HepG2 (cell line): ENCODE data around the gene SERPINB6. TPM values are rescaled to one million over a fixed set of nuclear protein-coding genes. Genes with fewer than 3 reads are reported as not detected.

Experiments
- BORCS8-MEF2B ChIP-seq: sonication (generic); formaldehyde crosslinking; IDR thresholded peaks from 2 replicates; pipeline ENCODE4 v1.8.0; 2022; ENCODE audit warnings: mild to moderate bottlenecking, missing genetic modification reagents
- CC2D1A ChIP-seq: sonication (generic); formaldehyde crosslinking; IDR thresholded peaks from 2 replicates; pipeline ENCODE4 v1.8.1; 2023; ENCODE audit warnings: mild to moderate bottlenecking, missing genetic modification reagents
- FOXJ3 ChIP-seq: sonication (generic); formaldehyde crosslinking; IDR thresholded peaks from 2 replicates; pipeline ENCODE4 v1.4.0; 2020; ENCODE audit warnings: missing genetic modification reagents, mild to moderate bottlenecking, borderline replicate concordance
- FOXO1 ChIP-seq: sonication (generic); formaldehyde crosslinking; IDR thresholded peaks from 2 replicates; pipeline ENCODE4 v1.4.0; 2020; ENCODE audit warnings: missing genetic modification reagents
- HNF4A ChIP-seq: sonication (generic); formaldehyde crosslinking; IDR thresholded peaks from 2 replicates; pipeline ENCODE4 v1.4.0; 2020; ENCODE audit warnings: missing genetic modification reagents
- KDM5B ChIP-seq: sonication (generic); formaldehyde crosslinking; IDR thresholded peaks from 2 replicates; pipeline ENCODE4 v1.4.0; 2020; ENCODE audit warnings: missing genetic modification reagents, mild to moderate bottlenecking, borderline replicate concordance
- KLF12 ChIP-seq: sonication (generic); formaldehyde crosslinking; IDR thresholded peaks from 2 replicates; pipeline ENCODE4 v1.4.0; 2020; ENCODE audit warnings: missing genetic modification reagents, borderline replicate concordance
- RFX3 ChIP-seq: IDR thresholded peaks from 2 replicates; pipeline ENCODE4 v1.6.1; 2016; ENCODE audit warnings: missing biosample characterization, missing genetic modification reagents
- TMF1 ChIP-seq: sonication (generic); formaldehyde crosslinking; IDR thresholded peaks from 2 replicates; pipeline ENCODE4 v1.8.1; 2022; ENCODE audit warnings: low read depth, missing genetic modification reagents
- ZNF121 ChIP-seq: sonication (generic); formaldehyde crosslinking; IDR thresholded peaks from 2 replicates; pipeline ENCODE4 v1.5.0; 2020; ENCODE audit warnings: mild to moderate bottlenecking, missing genetic modification reagents
- ZNF501 ChIP-seq: sonication (generic); formaldehyde crosslinking; IDR thresholded peaks from 2 replicates; pipeline ENCODE4 v1.5.1; 2020; ENCODE audit warnings: mild to moderate bottlenecking, moderate library complexity, missing genetic modification reagents
- polyA plus RNA-seq, 8 experiments: library from polyadenylated mRNA; depleted of rRNA in 3 of 8; stranded (reverse) in 7 of 8; unstranded in 1 of 8; fragments of >200 nt; fragmentation: Illumina TruSeq in 4 of 8; extraction: Trizol in 4 of 8; gene quantifications; 2 replicates each; pipeline versions ENCODE4 v1.2.1 to v1.2.3, GENCODE V29; 2011 to 2016; ENCODE audit warnings: low read depth in 4 of 8, missing spikeins in 1 of 8, mixed read lengths in 1 of 8; ENCODE audit not compliant: insufficient read depth in 1 of 8
- total RNA-seq, 5 experiments: library from RNA; depleted of rRNA; stranded (reverse); fragments of >200 nt; fragmentation: Illumina TruSeq; extraction: Trizol; gene quantifications; 2 replicates each; pipeline ENCODE4 v1.2.3, GENCODE V29; 2016; ENCODE audit warnings: low read depth in 1 of 5
- TF ChIP-seq, protein P1 (sequence below): sonication (generic); formaldehyde crosslinking; IDR thresholded peaks from 2 replicates; pipeline ENCODE4 v1.4.0; 2020; ENCODE audit warnings: missing genetic modification reagents, borderline replicate concordance
- TF ChIP-seq, protein P2 (sequence below): sonication (generic); formaldehyde crosslinking; IDR thresholded peaks from 2 replicates; pipeline ENCODE4 v1.4.0; 2020; ENCODE audit warnings: missing genetic modification reagents, borderline replicate concordance
- TF ChIP-seq, protein P3 (sequence below): fragments of 450-650 bp; IDR thresholded peaks from 2 replicates; pipeline ENCODE4 v1.6.1; 2016
- TF ChIP-seq, protein P4 (sequence below): sonication (generic); formaldehyde crosslinking; IDR thresholded peaks from 2 replicates; pipeline ENCODE4 v1.4.0; 2020; ENCODE audit warnings: mild to moderate bottlenecking, missing genetic modification reagents

Gene SERPINB6
- total and polyA plus RNA-seq, 2 of the 13 experiments (the other 11 are each of a cell fraction or from before 2014, with no cell fraction given), result 38.2 to 61.3 TPM

DNA sequence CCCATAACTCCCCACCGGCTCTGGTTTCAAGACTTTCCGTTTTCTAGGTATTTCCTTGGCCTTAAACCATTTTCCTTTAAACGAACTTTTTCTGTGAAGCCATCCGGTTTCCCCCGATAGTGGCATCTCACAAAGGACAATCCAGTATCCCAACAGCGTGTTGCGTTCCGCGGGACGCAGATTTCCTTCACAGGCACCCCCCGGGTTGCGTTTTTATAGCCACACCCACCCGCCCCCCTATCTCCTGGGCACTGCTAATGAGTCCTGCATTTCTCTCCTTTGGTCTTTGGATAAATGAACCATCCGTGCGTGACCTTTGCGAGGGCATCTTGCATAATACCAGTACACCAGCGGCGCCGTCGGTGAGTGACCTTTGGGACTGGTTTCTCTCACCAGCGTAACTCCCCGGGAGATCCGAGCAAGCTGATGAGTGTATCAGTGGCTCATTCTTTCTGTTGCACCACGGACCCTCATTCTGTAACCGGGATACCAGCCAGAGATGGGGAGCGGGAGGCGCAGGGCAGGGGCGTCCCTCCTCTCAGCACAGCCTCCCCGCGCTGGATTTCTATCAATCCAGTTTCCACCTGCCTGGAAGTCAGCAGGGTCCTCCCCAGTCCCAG is 27.7 kb upstream of the SERPINB6 start (continued):
- TF ChIP-seq, protein P1, sequence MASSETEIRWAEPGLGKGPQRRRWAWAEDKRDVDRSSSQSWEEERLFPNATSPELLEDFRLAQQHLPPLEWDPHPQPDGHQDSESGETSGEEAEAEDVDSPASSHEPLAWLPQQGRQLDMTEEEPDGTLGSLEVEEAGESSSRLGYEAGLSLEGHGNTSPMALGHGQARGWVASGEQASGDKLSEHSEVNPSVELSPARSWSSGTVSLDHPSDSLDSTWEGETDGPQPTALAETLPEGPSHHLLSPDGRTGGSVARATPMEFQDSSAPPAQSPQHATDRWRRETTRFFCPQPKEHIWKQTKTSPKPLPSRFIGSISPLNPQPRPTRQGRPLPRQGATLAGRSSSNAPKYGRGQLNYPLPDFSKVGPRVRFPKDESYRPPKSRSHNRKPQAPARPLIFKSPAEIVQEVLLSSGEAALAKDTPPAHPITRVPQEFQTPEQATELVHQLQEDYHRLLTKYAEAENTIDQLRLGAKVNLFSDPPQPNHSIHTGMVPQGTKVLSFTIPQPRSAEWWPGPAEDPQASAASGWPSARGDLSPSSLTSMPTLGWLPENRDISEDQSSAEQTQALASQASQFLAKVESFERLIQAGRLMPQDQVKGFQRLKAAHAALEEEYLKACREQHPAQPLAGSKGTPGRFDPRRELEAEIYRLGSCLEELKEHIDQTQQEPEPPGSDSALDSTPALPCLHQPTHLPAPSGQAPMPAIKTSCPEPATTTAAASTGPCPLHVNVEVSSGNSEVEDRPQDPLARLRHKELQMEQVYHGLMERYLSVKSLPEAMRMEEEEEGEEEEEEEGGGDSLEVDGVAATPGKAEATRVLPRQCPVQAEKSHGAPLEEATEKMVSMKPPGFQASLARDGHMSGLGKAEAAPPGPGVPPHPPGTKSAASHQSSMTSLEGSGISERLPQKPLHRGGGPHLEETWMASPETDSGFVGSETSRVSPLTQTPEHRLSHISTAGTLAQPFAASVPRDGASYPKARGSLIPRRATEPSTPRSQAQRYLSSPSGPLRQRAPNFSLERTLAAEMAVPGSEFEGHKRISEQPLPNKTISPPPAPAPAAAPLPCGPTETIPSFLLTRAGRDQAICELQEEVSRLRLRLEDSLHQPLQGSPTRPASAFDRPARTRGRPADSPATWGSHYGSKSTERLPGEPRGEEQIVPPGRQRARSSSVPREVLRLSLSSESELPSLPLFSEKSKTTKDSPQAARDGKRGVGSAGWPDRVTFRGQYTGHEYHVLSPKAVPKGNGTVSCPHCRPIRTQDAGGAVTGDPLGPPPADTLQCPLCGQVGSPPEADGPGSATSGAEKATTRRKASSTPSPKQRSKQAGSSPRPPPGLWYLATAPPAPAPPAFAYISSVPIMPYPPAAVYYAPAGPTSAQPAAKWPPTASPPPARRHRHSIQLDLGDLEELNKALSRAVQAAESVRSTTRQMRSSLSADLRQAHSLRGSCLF, result no peak
- peak; percentile 70 for TF ChIP-seq FOXO1 (CRISPR knock-in tag)
- 0 out of 2 replicates have a peak, but pooled peaks have one; percentile 15 for TF ChIP-seq CC2D1A
- 0 out of 2 replicates have a peak, but pooled peaks have one; percentile 44 for TF ChIP-seq TMF1 (CRISPR knock-in tag)
- TF ChIP-seq, protein P2, sequence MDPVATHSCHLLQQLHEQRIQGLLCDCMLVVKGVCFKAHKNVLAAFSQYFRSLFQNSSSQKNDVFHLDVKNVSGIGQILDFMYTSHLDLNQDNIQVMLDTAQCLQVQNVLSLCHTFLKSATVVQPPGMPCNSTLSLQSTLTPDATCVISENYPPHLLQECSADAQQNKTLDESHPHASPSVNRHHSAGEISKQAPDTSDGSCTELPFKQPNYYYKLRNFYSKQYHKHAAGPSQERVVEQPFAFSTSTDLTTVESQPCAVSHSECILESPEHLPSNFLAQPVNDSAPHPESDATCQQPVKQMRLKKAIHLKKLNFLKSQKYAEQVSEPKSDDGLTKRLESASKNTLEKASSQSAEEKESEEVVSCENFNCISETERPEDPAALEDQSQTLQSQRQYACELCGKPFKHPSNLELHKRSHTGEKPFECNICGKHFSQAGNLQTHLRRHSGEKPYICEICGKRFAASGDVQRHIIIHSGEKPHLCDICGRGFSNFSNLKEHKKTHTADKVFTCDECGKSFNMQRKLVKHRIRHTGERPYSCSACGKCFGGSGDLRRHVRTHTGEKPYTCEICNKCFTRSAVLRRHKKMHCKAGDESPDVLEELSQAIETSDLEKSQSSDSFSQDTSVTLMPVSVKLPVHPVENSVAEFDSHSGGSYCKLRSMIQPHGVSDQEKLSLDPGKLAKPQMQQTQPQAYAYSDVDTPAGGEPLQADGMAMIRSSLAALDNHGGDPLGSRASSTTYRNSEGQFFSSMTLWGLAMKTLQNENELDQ, result 0 out of 2 replicates have a peak, but pooled peaks have one; percentile 15
- peak; percentile 86; the same call in 1 of the 2 replicates for TF ChIP-seq KLF12 (CRISPR knock-in tag)
- no peak for TF ChIP-seq ZNF501 (CRISPR knock-in tag)
- TF ChIP-seq, protein P3, sequence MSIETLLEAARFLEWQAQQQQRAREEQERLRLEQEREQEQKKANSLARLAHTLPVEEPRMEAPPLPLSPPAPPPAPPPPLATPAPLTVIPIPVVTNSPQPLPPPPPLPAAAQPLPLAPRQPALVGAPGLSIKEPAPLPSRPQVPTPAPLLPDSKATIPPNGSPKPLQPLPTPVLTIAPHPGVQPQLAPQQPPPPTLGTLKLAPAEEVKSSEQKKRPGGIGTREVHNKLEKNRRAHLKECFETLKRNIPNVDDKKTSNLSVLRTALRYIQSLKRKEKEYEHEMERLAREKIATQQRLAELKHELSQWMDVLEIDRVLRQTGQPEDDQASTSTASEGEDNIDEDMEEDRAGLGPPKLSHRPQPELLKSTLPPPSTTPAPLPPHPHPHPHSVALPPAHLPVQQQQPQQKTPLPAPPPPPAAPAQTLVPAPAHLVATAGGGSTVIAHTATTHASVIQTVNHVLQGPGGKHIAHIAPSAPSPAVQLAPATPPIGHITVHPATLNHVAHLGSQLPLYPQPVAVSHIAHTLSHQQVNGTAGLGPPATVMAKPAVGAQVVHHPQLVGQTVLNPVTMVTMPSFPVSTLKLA, result no peak
- peak; percentile 82; the same call in 1 of the 2 replicates for TF ChIP-seq FOXJ3
- TF ChIP-seq HNF4A (CRISPR knock-in tag), result peak; percentile 99
- TF ChIP-seq KDM5B (CRISPR knock-in tag), result no peak; the same call in 1 of the 2 replicates
- peak; percentile 46; the same call in 1 of the 2 replicates for TF ChIP-seq ZNF121 (CRISPR knock-in tag)
- no peak for TF ChIP-seq RFX3 (CRISPR knock-in tag)
- TF ChIP-seq BORCS8-MEF2B (CRISPR knock-in tag), result no peak
- TF ChIP-seq, protein P4, sequence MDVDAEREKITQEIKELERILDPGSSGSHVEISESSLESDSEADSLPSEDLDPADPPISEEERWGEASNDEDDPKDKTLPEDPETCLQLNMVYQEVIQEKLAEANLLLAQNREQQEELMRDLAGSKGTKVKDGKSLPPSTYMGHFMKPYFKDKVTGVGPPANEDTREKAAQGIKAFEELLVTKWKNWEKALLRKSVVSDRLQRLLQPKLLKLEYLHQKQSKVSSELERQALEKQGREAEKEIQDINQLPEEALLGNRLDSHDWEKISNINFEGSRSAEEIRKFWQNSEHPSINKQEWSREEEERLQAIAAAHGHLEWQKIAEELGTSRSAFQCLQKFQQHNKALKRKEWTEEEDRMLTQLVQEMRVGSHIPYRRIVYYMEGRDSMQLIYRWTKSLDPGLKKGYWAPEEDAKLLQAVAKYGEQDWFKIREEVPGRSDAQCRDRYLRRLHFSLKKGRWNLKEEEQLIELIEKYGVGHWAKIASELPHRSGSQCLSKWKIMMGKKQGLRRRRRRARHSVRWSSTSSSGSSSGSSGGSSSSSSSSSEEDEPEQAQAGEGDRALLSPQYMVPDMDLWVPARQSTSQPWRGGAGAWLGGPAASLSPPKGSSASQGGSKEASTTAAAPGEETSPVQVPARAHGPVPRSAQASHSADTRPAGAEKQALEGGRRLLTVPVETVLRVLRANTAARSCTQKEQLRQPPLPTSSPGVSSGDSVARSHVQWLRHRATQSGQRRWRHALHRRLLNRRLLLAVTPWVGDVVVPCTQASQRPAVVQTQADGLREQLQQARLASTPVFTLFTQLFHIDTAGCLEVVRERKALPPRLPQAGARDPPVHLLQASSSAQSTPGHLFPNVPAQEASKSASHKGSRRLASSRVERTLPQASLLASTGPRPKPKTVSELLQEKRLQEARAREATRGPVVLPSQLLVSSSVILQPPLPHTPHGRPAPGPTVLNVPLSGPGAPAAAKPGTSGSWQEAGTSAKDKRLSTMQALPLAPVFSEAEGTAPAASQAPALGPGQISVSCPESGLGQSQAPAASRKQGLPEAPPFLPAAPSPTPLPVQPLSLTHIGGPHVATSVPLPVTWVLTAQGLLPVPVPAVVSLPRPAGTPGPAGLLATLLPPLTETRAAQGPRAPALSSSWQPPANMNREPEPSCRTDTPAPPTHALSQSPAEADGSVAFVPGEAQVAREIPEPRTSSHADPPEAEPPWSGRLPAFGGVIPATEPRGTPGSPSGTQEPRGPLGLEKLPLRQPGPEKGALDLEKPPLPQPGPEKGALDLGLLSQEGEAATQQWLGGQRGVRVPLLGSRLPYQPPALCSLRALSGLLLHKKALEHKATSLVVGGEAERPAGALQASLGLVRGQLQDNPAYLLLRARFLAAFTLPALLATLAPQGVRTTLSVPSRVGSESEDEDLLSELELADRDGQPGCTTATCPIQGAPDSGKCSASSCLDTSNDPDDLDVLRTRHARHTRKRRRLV (CRISPR knock-in tag), result 0 out of 2 replicates have a peak, but pooled peaks have one; percentile 30
